ENCODE results near the gene MPI. TPM values are rescaled to one million over a fixed set of nuclear protein-coding genes. Genes with fewer than 3 reads are reported as not detected.
"Not testable (repeated sequence)": the region's sequence is repeated elsewhere in the genome, so short reads cannot be mapped to it uniquely, and the experiment has no call there.

MPI gene
- total RNA-seq, 1 donor from 2014 or later = 27.6 TPM

DNA sequence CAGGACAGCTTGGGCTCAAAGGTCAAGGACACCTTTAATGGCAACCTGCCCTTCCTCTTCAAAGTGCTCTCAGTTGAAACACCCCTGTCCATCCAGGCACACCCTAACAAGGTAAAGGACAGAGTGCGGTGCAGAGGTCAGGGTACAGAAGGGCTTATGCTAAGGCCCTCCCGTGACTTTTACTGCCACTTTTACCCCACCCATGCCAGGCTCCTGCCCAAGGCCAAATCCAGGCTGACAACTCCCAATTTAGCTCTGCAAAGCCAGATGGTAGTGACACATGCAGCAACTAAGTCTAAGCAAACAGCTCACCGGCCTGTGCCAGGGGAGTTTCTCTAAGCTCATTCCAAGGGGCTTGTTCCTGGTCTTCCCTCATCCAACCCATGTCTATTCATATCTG, 1.6 kb downstream of the MPI start:
- DNase-seq (ENCODE audit: low read depth in 2 of 2) = no peak

DNA sequence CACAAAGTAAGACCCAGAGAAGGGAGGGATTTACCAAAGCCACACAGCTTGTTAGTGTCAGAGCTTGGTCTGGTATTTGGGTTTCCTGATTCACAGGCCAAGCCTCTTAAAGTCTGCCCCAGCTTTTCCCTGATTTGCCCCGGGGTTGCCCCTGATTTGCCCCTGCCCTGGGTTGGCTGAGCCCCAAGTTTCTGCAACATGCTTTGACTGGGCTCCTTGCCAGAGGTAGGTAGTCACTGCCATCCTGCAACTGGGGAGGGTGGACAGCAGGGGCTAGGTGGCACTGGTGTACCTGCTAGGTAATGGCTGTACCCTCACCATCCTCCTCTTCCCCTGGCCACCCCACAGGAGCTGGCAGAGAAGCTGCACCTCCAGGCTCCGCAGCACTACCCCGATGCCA, 2.5 kb downstream of the MPI start:
- no peak for DNase-seq (ENCODE audit: low read depth in 2 of 2)

GRCh38 chr15:74892931-74893330, 3.1 kb downstream of the MPI start:
- no peak for DNase-seq (ENCODE audit: low read depth in 2 of 2)

GRCh38 chr15:74893627-74894026, 3.8 kb downstream of the MPI start:
- DNase-seq (ENCODE audit: low read depth in 2 of 2) = no peak

DNA sequence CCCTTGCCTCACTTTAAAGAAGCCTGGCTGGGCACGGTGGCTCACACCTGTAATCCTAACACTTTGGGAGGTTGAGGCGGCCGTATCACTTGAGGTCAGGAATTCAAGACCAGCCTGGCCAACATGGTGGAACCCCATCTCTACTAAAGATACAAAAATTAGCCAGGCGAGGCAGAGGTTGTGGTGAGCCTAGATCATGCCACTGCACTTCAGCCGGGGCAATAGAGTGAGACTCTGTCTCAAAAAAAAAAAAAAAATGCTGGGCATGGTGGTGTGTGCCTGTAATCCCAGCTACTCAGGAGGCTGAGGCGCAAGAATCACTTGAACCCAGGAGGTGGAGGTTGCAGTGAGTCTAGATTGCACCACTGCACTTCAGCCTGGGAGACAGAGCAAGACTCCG, 4.5 kb downstream of the MPI start:
- DNase-seq (ENCODE audit: low read depth in 2 of 2) = not testable (repeated sequence)

DNA sequence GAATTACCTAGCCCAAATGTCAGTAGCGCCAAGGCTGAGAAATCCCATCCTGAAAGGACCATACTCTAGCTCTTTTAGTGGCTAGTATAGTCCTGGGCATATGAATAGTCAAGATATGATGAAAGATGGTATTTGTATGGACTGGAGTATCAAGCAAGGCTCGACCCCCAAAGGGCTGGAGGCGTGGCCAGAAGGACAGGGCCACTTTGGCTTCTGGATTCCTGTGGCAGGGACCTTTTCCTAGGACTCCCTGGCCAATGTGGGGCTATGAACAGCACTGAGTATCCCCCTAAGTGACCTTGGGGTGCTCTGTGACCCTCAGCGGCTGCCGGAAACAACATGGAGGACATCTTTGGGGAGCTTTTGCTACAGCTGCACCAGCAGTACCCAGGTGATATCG, 6.0 kb downstream of the MPI start:
- DNase-seq (ENCODE audit: low read depth in 2 of 2) = no peak

- DNase-seq (ENCODE audit: low read depth in 2 of 2) = no peak
Measured at GRCh38 chr15:74896316-74896715, 6.5 kb downstream of the MPI start.

- DNase-seq (ENCODE audit: low read depth in 2 of 2) = no peak
Measured at GRCh38 chr15:74897300-74897701, 7.5 kb downstream of the MPI start.

DNA sequence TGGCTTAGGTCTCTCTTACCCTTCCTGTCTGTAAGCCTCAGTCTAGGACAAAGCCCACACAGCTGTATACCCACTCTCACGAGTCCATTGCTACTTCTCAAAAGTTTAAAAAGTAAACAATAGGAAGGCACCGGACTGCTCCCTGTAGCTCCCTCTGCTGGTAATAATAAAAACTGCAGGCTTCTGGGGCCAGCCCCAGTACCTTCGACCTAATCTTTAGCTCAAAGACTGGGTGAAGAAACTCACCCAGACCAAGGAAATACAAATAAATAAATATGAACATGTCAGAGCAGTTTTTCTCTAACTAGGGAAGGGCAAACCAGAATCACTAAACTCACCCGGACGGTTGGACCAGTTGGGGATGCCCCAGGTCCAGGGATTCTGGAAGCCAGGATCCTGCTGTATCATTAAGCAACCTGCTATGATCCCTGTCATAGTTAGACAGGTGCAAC, 11.8 kb downstream of the MPI start:
- DNase-seq (ENCODE audit: low read depth in 2 of 2) = peak; percentile 54 to 58

- DNase-seq (ENCODE audit: low read depth in 2 of 2) = no peak
Measured at GRCh38 chr15:74902295-74903075, 12.6 kb downstream of the MPI start.

- no peak for DNase-seq (ENCODE audit: low read depth in 2 of 2)
Measured at GRCh38 chr15:74903676-74904075, 13.8 kb downstream of the MPI start.

- no peak for DNase-seq (ENCODE audit: low read depth in 2 of 2)
Measured at GRCh38 chr15:74904190-74904805, 14.5 kb downstream of the MPI start.

GRCh38 chr15:74906067-74906449, 16.2 kb downstream of the MPI start:
- peak; percentile 23 to 37 for DNase-seq (ENCODE audit: low read depth in 2 of 2)

DNA sequence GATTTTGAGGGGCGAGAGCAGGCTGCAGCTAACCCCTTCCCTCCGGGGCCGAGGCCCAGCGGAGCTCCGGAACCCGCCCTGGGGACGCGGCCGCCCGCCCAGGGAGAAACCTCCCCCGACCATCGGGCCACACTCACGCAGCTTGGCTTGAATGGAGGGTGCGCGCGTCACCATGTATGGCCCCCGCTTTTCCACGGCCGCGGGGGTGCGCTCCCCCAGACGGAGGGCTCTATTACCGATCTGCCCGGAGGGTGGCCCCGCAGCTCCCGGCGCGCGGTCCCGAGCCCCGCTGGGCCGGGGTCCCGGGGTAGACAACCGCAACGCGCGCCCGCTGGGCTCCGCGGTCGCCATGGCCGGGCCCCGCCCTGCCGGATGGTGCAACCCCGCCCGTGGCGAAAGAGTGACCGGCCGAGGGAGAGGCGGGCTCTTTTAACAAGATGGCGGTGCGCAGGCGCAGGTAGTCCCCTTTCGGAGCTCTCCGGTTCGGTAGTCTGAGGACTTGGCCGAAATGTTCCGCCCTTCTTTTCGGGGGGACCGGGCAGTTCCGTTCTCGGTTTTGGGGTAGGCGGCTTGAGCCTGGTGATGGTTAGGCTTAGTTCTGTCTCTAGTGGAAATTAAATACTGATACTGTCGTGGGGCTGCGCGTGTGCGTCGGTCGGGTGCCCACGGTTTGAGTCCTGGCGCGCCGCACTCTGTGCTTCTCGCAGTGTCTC, 16.8 kb downstream of the MPI start, which contains the start of gene FAM219B:
FAM219B (minus strand) TSS at position 402 of the 713 bp plus-strand sequence; CDS start at position 351, 51 bp downstream.
- DNase-seq (ENCODE audit: low read depth in 2 of 2) = peak; percentile 90

DNA sequence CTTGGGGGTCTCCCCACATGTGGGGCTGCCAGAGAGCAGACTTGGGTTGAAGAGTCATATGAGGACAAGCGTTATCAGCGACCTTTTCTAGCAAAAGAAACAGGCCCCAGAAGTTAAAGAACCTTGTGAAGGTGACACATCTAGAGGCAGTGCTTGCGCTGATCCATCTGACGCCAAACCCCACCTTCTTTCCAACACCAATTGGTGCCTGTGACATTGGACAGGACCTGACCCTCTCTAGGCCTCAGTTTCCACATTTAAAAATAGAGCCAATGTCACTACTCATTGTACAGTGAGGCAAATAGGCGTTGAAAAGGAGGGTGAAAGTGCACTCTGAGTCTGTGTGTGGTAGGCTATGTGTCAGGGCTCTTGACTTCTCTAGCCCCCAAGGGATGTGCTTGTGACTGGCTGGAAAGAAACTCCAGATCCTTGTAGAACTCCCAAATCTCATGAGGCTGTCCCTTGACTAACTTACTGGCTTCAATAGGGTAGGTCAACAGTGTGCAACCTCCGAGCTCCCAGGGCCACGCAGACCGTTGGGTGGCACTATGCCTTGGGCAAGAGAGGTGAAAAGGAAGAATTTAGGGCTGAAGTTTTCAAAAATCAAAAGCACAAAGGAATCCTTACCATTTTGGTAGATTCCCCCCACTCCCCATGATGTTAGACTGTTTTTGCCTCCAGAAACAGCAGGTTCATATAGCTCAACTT, 17.5 kb downstream of the MPI start:
- peak in 1 of 2 donors; percentile 24 for DNase-seq (ENCODE audit: low read depth in 2 of 2)

GRCh38 chr15:74908635-74909034, 18.8 kb downstream of the MPI start:
- DNase-seq (ENCODE audit: low read depth in 2 of 2) = no peak

DNA sequence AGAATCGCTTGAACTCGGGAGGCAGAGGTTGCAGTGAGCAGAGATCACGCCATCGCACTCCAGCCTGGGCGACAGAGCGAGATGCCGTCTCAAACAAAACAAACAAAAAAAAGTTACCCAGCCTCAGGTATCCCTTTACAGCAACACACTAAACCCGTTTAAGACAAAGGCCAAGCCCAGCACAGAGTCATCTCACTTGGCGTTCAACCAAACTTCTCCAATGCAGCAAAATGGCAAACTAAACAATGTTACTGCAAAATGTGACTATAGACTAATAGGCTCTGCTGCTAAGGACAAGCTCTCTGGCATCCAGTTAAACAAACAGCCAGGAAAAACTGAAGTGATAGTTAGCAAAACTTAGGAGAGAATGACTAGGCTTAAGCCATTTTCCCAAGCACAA, 23.2 kb downstream of the MPI start:
- peak in 1 of 2 donors; percentile 22 for DNase-seq (ENCODE audit: low read depth in 2 of 2)

DNA sequence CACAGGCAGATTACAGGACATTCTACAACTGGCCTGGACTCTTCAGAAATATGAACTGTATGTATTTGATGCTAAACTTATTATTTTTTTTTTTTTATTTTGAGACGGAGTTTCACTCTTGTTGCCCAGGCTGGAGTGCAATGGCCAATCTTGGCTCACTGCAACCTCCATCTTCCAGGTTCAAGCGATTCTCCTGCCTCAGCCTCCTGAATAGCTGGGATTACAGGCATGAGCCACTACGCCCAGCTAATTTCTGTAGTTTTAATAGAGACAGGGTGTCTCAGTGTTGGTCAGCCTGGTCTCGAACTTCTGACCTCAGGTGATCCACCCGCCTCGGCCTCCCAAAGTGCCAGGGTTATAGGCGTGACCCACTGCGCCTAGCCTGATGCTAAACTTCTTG, 24.0 kb downstream of the MPI start:
- not testable (repeated sequence) for DNase-seq (ENCODE audit: low read depth in 2 of 2)

DNA sequence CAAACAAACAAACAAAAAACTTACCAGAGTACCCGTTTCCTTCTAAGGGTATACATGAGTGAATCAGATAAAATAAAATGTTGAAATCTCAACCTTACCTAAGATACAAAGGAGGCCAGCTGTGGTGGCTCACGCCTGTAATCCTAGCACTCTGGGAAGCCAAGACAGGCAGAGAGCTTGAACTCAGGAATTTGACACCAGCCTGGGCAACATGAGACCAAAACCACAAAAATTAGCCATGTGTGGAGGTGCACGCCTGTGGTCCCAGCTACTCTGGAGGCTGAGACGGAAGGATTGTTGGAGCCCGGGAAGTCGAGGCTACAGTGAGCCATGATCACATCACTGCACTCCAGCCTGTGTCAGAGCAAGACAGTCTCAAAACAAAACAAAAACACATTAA, 27.8 kb downstream of the MPI start:
- no peak for DNase-seq (ENCODE audit: low read depth in 2 of 2)

- DNase-seq (ENCODE audit: low read depth in 2 of 2) = peak; percentile 84 to 85
Measured at GRCh38 chr15:74920456-74920855, 30.6 kb downstream of the MPI start.

- no peak for DNase-seq (ENCODE audit: low read depth in 2 of 2)
Measured at GRCh38 chr15:74924525-74924924, 34.7 kb downstream of the MPI start.

- no peak for DNase-seq (ENCODE audit: low read depth in 2 of 2)
Measured at GRCh38 chr15:74928771-74929198, 38.9 kb downstream of the MPI start.
